LNCAP (cell line): Measurements from ENCODE around the gene MFSD6.

Experiments
- TF ChIP-seq, protein P1 (sequence below): fragments of 450-650 bp; IDR thresholded peaks from 2 replicates; pipeline ENCODE4 v1.5.1; 2017; ENCODE audit warnings: mild to moderate bottlenecking

The MFSD6 gene

GRCh38 chr2:190432567-190433231 lies 24.5 kb downstream of the MFSD6 start:
- TF ChIP-seq, protein P1, sequence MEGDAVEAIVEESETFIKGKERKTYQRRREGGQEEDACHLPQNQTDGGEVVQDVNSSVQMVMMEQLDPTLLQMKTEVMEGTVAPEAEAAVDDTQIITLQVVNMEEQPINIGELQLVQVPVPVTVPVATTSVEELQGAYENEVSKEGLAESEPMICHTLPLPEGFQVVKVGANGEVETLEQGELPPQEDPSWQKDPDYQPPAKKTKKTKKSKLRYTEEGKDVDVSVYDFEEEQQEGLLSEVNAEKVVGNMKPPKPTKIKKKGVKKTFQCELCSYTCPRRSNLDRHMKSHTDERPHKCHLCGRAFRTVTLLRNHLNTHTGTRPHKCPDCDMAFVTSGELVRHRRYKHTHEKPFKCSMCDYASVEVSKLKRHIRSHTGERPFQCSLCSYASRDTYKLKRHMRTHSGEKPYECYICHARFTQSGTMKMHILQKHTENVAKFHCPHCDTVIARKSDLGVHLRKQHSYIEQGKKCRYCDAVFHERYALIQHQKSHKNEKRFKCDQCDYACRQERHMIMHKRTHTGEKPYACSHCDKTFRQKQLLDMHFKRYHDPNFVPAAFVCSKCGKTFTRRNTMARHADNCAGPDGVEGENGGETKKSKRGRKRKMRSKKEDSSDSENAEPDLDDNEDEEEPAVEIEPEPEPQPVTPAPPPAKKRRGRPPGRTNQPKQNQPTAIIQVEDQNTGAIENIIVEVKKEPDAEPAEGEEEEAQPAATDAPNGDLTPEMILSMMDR = no peak

- TF ChIP-seq, protein P1 = no peak
Measured at GRCh38 chr2:190435031-190435670, 27.0 kb downstream of the MFSD6 start.

- TF ChIP-seq, protein P1 = no peak
Measured at GRCh38 chr2:190436557-190436956, 28.4 kb downstream of the MFSD6 start.

DNA sequence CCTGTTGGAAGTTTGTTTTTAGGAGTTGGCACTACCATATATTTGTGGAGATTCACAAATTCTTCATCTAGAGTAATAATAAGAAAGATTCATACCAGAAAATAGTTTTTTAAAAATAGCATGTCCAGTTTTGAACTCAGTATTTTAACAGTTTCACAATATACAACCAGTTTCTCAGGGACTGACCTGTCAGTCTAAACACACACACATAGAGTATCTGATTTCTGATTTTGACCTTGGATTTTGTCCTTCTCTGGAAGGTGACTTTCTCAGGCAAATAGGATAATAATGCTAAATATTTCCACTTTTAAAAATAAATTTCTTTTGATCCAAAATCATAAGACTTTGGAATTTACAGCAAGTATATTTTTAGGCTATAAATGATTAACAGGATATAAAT lies 32.0 kb downstream of the MFSD6 start:
- TF ChIP-seq, protein P1 = no peak

DNA sequence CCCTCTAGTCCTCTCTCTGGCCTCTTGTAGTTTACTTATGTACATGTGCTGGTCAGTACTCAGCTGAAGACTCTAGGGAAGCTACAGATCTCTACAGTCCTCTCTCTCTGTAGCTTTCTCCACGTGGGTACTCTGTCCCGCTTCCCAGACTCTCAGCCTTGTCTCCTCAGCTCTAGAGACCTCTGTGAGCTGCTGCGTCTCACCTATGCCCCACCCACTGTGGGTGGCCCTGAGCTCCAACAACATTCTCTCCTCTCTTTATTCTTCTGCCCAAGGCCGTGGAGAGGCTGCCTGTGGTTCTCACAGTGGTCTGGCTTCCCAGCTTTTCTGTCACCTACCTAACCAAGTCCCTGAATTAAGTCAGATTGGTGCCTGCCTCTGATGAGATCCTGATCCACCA lies 33.4 kb downstream of the MFSD6 start:
- TF ChIP-seq, protein P1 = no peak

DNA sequence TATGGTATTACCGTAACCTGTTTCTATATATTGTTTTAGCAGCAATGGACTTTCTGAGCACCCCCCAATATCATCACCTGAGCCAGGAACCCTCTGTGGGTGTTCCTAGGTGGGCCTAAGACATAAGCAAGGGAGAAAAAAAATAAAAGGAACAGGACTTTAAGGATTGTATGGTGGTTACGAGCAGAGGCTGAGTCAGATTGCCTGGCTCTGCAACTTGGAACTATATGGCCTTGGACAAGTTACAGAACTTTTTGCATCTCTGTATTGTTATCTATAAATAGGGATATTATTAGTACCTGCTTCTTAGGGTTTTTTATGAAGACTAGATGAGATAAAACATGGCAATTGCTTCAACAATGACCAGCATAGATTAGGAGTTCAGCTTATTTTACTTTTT lies 34.9 kb downstream of the MFSD6 start:
- TF ChIP-seq, protein P1 = no peak

- TF ChIP-seq, protein P1 = no peak
Measured at GRCh38 chr2:190443778-190444481, 35.8 kb downstream of the MFSD6 start.
